Inflammatory macrophage treated with lipopolysaccharide for 1 hour (primary cell): Measurements from ENCODE around the gene VTI1A.

ENCODE experiments used
- DNase-seq, 2 donors: peaks; one replicate each; pipeline ENCODE4 v3.0.0-alpha.2; 2020 to 2022

VTI1A gene

DNA sequence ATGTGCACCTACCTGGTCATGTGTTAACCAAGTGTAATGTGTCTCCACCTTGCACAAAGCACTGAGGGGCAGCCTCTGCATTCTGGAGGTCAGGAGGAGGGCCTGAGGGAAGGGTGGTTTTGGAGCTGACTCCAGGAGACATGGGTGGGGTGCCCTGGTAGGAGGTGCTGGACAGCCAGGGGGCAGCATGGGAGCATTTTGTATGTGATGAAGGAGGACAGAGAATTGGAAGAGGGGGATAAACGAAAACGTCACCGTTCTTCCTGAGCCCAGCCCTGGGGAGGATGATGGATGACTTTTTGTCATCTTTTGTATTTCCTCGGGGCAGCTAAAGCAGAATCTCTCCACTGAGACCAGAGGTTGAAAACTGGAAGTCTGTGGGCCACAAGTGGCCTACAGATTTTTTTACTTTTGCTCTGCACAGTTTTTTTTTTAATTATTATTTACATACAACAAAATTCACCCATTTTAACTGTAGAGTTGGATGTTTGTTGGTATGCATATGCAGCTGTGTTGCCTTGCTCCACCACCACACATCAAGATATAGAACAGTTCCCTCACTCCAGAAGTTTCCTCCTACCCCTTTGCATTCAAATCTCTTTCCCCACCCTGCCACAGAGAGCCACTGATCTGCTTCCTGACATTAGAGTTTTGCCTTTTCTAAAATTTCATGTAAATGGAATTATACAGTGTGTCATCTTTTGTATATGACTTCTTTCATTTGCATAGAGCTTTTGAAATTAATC lies 242.5 kb downstream of the VTI1A start:
- peak in 1 of 2 donors; percentile 29 for DNase-seq

DNA sequence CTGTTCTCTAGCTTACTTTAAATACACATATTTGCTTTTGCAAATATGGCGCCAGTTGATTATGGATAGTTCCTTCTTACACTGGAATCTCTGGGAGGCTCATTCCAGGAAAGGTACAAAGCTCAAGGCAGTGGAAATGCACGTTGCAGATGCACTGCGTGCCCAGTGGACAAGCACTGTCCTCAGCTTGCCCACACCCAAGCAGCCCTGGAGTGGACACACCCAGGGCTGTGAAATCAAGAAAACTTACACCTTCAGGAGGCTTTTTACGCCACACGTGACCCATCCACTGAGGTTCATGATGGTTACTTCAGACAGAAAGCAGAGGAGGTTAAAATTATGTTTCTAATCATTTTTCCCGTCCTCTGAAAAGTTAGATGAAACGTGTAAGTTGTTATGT lies 248.5 kb downstream of the VTI1A start:
- DNase-seq: no peak

DNA sequence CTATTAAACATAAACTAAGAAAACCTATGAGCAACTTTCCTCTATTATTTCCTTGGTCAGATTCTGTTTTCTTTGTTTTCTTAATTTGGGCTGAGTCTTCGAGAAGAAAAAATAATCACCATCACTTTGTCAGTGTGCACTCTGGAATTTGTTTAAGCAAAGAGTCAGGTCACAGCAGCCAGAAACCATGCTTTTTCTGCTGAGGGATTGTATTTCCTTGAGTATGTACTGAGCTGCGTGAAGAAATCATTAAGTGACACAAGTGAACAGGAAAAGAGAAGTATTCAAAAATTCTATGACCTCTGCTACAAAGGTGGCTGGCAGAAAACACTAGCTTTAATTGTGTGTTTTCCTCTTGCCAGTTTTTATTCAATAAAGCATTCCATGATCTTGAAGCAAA lies 249.6 kb downstream of the VTI1A start:
- DNase-seq: peak in 1 of 2 donors; percentile 9

DNA sequence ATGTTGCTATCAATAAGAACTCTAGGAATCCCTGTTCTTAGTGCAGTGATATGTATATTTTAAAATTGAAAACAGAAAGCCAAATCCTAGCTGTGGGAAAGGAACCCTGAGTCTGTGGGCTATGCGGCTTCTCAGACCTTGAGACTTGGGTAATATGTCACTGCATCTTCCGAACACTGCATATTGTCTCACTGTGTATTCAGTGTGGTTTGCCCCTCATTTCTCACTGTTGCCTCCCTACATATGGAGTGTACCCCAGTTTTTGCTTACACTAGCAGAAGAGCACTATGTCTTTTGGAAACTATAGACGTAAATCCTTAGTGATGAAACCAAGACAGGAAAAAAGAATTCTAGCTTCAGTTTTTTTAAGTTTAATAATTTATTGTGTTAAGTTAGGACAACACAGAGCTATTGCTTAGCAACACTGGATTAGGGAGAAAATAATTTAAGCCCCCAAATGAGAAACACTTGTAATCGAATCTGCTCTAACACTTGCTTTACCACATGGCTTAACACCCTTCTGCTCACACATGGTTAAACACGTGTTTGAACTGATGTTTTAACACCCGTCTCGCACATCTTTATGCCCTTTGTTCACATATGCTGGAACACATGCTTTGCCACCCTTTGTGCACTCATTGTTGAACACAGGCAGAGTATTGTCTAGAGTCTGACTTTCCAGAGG lies 251.3 kb downstream of the VTI1A start:
- DNase-seq: no peak

DNA sequence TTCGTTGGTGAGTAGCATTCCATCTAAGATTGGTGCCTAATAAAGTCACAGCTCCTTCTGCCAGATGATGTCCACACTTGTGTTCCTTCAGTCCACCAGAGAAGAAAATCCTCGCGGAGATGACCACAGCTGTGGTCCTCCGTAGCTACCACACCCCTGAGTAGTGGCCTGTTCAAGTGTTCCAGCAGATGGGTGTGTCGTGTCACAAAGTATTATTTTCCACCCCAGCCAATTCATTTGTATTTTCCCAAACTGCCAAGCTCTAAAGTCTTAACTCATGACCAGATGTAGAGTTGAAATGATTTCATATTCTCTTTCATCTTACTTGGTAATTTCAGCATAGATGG lies 251.8 kb downstream of the VTI1A start:
- no peak for DNase-seq

DNA sequence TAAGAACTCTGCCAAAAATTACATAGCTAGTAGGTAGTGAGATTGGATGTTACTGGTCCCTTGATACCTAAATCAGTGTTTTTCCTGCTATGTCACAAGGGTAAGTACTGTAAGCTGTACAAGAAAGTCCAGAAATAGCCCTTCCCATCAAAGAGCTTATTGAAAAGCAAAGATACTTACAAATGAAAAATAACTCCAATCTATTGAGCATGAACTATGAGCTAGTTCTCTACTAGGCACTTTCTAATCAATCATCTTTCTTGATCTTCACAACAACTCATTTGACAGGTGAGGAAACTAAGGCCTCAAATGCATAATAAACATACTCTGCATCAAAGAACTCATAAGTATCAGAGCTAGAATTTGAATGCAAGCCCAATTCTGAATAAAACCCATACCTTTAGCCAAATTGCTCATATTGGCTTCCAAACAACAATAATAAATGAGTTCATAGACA lies 253.2 kb downstream of the VTI1A start:
- no peak for DNase-seq

DNA sequence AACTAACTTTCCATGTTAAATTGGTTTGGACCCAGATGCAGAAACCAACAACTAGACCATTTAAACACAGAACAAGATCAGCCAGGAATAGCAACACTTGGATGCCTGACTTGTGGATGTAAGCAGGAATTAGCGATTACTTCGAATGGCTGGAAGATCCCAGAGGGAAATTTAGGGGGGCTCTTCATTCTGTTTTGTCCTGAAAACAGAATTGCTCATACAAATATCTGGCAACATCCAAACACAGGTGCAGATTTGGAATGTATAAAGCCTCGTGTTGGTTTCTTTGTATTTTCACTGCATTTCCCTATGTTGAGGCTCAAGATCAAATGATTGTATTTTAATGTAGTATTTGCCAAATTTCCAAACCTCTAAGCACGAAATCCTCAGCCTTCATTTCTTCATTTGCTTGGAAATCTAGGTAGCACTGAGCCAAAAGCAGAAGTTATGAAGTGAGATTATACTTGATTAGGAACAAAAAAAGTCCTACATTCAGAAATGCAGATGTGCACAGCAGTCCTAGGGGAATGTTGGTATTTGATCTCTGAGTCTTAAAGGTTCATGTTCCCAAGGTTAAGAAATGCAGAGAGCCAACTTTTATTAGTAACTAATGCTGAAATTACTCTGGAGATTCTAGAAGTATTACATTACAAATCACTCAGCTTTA lies 254.3 kb downstream of the VTI1A start:
- DNase-seq: no peak

DNA sequence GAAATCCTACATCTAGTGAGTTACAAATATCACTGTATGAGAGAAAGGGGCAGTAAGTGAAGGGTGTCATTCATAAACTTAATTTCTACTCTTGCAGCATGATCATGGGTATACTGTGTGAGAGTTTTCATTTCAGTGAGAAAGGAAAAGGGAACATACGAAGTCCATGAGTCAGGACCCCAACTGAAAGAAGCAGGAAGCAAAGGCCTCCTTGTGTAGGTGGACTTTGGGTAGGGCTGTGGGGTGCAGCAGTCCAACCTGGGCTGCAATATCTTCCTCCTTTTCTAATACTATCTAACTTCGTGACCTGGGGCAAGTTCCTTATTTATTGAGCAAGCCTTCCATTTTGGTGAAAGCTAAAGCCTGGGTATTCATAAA lies 254.9 kb downstream of the VTI1A start:
- DNase-seq: peak; percentile 68 to 88

DNA sequence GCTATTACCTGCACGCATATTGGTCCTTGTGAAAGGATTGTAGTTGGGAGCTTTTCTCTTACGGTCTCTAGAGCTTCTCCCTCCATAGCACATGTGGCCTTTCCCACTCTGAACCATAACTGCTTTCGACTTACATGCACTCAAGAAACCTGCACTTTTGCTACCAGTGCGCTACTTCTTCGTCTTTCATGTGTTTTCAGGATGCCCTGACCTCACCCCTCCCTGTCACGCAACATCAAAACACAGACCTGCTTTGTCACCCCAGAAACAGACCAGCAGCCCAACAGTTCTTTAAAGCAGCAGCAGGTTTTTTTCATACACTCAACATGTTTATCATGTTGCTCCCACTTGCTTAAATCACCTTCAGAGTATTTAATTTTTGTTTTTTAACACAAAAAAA lies 259.6 kb downstream of the VTI1A start:
- DNase-seq: no peak

DNA sequence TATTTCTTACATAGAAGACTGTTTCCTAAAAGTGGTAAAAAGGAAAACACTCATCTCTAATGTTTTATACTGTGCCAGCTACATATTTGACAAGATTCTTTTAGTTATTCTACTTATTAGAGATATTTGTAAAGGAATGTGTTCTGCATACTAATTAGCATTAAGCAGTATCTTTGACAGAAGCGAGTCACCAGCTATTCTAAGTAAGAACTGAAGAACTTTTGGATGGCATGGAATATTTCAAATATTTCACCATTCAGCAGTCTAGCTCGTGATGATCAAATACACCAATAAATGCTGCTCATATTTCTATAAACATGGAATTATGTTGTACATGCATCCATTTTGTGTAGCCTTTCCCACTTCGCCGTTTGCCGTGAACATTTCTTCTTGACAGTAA lies 261.4 kb downstream of the VTI1A start:
- DNase-seq: no peak

DNA sequence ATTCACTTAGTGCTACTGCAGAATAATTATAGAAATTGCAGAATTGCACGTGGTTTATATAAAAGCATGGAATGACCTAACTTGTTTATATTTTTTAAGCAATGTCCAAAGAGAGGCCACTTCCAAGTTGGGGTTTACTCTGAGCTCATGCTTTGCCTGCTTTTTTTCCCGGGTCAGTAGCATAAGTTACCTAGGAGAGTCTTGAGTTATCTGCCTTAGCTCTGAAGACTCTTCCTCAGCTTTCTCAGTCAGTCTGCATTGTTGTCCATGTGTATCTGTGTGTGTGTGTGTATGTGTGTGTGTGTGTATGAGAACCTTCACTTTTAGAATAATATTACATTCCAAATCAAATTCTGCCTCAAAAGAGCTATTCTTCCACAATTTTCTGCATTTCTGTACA lies 263.5 kb downstream of the VTI1A start:
- no peak for DNase-seq

DNA sequence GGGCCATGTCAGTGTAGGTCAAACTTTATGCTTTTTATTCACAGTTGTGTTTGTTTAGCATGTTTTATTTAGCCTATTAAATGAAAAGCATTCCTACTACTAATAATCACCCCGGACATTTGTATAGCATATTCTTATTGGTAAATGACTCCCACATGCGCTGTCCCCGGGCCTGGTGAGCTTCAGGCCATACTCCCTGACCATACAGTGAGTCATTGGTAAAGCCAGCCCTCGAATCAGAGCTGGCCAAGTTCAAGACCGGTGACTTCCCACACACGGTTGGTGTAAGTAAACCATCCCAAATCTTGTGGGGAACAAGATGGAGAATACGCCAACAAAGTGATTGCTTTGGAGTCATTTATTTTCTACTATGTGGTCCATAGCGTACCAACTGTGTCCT lies 264.4 kb downstream of the VTI1A start:
- no peak for DNase-seq

DNA sequence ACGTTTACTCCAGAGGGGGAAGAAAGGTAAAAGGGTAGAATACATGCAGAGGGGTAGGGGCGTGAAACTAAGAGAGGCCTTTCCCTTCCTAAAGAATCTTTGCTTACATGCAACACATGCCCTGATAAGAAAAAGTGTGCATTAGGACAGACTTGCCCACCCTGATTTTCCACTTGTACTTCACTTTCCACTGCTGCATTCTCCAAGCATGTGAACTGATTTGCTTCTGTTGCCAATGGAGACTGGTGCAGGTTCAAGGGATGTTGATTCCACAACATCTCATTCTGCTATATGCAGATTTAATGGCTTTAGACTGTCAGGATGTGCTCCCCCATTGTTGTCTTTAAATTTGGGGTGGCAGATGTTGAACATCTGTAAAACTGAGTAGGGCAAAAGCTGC lies 265.5 kb downstream of the VTI1A start:
- no peak for DNase-seq

DNA sequence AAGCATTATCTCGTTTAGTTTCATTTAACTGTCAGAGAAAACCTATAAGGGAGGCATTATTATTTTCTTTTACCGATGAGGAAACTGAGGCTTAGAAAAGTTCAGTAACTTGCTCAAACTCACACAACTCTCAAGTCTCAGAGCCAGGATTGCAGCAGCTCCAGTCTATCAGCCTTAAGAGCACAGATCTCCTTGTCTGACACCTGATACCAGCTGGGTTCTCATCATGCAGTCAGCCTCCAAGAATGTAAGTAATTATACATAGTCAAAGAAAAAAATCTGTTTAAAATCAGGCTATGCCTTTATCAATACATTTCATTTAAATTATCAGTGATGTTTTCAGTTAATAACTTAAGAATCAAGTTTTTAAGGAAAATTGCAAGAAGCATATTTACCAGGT lies 266.4 kb downstream of the VTI1A start:
- DNase-seq: no peak

DNA sequence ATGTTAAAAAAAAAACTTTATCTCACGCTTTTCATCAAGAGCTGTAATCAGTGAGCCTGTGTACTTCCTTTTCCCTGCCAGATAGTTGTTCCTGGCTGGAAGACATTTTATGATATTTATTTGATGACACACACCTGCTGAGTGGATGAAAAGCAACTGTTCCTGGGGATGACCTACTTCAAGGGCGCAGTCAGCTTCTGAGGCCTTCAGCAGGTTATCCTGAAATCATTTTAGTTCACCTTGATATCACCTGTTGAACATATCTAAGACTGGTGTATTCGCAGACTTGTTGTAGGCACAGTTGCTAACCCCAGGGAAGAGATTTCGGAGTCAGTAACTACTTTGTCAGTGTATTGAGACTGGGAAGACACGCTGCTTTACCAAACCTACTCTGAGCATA lies 268.6 kb downstream of the VTI1A start:
- no peak for DNase-seq

DNA sequence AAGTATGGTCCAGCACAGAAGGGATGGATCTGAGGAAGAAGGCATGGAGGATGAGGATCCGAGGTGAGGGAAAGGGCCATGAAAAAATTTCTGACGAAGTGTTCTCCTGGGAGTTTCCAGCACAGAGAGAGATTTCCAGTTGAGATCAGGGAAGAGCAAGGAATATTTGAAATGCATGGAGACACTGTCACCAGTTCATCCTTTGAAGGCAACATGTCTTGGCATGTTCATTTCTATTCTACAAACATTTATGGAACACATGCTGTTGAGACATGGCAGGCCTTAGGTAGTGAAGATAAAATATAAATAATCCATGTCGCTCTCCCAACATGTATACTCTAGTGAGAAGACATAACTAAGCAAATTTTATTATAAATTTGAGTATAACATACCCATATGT lies 269.1 kb downstream of the VTI1A start:
- no peak for DNase-seq

DNA sequence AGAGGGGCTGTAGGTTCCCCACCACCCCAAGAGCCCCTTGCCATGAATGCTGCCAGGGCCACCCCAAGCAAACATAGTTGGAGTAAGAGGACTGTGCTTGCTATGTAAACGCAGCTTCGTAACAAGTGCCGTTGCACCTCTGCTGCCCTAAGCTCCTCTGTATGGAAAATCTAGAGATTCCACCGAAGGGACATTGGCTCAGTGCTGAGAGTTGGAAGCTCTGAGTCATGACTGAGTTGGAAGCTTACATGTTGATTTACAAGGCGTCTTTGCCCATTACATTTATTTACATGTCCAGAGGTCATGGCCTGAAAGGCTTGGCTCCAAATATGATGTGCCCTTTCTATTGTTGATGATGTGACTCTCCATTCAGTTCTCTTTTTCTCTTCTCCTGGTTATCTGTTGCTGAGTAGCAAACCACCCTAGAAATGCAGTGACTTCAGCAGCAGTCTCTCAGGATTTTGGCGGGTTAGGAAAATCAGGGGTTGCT lies 270.0 kb downstream of the VTI1A start:
- DNase-seq: no peak

DNA sequence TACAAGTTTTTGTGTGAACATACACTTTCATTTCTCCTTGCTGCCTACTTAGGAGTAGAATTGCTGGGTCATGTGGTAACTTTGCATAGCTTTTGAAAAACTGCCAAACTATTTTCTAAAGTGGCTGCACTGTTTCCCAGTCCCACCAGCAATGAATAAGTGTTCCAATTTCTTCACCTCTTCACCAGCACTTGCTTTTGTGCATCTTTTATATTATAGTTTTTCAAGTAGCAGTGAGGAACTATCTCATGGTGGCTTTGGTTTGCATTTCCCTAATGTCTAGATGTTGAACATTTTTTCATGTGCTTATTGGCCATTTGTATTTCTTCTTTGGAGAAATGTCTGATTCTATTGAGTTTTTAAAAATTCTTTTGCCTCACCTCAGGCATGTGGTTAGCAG lies 273.2 kb downstream of the VTI1A start:
- DNase-seq: no peak

DNA sequence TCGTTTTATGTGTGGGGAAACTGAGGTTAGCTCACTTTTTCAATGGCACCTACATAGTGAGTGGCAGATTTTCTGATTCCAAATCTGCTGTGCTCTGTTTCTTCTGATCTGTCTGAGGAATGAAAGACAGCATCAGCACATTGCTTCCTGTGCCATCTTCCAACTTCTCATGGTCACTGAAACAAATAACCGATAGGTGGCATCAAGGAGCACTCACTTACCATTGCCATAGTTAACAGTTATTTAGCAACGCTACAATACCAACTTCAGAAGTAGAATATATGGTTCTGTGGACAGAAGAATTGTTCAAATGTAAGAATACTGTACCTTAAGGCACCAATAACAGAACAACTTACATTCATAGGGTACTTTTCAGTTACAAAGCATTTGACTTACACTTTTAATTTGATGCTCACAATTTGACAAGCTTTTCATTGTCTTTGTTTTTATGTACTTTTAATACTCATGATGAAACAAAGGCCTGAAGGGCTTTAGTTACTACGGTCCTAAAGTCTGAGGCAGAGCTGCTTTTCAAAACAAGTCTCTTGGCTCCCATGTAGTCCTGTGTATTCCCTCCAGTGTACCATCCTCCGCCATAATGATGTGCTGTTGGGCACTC lies 274.2 kb downstream of the VTI1A start:
- DNase-seq: peak; percentile 43 to 76

DNA sequence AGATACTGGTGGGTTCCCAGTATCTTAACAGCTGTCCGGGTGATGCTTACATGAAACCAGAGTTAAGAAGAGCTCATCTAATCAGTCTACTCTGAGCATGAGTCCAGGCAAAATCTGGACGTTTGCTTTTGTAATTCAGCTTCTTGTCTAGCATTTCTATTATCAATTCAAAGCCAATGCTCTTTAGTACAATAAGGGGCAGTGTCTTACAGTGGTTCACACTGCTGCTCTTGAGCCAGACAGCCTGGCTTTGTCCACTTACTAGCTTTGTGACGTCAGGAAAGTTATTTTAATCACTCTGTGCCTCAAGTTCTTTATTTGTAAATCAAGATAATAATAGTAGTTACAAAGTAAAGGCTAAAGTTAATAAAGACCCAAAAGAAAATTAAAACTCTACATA lies 275.7 kb downstream of the VTI1A start:
- DNase-seq: no peak

DNA sequence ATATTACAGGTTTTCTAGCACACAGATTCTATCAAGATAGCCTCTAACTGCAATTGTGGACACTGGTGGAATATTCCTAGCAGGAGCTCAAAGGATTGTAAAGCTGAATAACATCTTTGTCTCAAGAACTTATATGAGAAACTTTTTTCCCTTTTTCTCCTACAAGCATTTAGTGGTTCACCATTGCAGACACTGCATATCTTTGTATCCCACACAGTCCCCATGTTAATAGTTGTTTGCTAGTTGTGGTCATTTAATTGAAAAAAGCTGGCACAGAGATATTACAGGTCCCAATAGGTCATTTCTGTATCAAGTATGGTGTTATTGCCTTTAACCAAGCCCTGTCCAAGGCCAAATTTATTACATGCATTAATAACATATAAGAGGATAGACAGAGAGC lies 276.9 kb downstream of the VTI1A start:
- no peak for DNase-seq

DNA sequence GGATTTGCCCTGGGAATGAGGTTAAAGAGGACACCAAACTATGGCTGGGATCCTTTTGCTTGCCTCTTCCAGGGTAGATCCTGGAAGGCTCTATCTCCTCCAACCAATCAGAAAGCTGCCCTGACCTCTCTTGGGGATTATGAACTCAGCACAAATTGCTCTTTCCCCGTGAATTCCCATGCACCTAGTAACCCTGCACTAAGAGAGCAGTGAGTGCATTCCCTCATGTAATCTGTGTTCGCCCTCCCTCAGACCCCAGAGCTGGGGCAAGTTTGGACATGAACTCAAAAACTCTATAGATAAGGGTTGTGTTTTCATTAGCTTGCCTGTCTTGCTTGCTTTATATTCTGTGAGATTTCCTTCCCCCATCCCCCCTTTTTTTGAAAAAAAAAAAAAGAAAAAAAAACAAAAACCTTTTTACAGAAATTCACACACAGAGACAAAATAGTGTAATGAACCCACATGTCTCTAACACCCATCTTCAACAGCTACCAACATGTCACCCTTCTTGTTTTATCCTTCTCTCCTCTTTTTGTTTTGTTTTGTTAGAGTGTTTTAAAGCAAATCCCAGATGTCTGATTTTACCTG lies 277.5 kb downstream of the VTI1A start:
- no peak for DNase-seq
